Measurements from ENCODE around the gene GOLPH3.

GOLPH3 gene

DNA sequence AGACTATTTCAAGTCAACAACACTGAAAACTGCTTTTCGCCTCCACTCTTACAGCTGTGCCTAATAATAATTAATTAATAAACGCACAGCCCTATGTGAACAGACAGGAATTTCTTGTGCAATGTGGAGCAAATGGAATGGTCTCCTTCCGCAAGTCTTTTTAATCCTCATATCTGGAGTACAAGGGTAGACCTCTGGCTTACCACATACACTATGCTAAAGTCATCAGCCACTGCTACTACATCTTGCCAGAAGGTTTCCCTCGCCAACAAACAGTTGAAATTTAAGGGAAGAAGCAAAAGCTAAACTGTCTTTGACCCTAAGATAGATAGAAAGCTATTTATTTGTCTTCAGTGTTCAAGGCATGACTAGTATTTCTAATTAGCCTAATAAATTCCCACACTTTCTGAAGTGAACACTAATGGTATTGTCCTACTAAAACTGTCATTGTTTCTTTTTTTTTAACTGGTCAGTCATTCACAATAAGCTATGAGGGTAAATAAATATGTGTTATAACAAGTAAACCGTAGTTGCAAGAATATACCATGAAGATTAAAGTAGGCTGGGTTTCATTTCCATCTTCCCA, 63.9 kb downstream of the GOLPH3 start:
- no peak overlapping the region for H3K4me3 ChIP-seq (ENCODE audit: low read depth, low read length)
- TF ChIP-seq, protein P1, sequence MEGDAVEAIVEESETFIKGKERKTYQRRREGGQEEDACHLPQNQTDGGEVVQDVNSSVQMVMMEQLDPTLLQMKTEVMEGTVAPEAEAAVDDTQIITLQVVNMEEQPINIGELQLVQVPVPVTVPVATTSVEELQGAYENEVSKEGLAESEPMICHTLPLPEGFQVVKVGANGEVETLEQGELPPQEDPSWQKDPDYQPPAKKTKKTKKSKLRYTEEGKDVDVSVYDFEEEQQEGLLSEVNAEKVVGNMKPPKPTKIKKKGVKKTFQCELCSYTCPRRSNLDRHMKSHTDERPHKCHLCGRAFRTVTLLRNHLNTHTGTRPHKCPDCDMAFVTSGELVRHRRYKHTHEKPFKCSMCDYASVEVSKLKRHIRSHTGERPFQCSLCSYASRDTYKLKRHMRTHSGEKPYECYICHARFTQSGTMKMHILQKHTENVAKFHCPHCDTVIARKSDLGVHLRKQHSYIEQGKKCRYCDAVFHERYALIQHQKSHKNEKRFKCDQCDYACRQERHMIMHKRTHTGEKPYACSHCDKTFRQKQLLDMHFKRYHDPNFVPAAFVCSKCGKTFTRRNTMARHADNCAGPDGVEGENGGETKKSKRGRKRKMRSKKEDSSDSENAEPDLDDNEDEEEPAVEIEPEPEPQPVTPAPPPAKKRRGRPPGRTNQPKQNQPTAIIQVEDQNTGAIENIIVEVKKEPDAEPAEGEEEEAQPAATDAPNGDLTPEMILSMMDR (IDR thresholded peaks at IDR 0.05; ENCODE audit: low read depth, low read length, missing control alignments) = no peak
- no peak for DNase-seq (ENCODE audit: low read depth)

GRCh38 chr5:32109236-32109635, 64.9 kb downstream of the GOLPH3 start:
- TF ChIP-seq, protein P1 (IDR thresholded peaks at IDR 0.05; ENCODE audit: low read depth, low read length, missing control alignments) = no peak
- no peak for DNase-seq (ENCODE audit: low read depth)
- H3K4me3 ChIP-seq (ENCODE audit: low read depth, low read length) = no peak overlapping the region

- TF ChIP-seq, protein P1 (IDR thresholded peaks at IDR 0.05; ENCODE audit: low read depth, low read length, missing control alignments) = no peak
- DNase-seq (ENCODE audit: low read depth) = no peak
- no peak overlapping the region for H3K4me3 ChIP-seq (ENCODE audit: low read depth, low read length)
Observed at GRCh38 chr5:32108167-32108566, 66.0 kb downstream of the GOLPH3 start.

- TF ChIP-seq, protein P1 (IDR thresholded peaks at IDR 0.05; ENCODE audit: low read depth, low read length, missing control alignments) = no peak
- no peak for DNase-seq (ENCODE audit: low read depth)
- H3K4me3 ChIP-seq (ENCODE audit: low read depth, low read length) = no peak overlapping the region
Observed at GRCh38 chr5:32107291-32107690, 66.8 kb downstream of the GOLPH3 start.

DNA sequence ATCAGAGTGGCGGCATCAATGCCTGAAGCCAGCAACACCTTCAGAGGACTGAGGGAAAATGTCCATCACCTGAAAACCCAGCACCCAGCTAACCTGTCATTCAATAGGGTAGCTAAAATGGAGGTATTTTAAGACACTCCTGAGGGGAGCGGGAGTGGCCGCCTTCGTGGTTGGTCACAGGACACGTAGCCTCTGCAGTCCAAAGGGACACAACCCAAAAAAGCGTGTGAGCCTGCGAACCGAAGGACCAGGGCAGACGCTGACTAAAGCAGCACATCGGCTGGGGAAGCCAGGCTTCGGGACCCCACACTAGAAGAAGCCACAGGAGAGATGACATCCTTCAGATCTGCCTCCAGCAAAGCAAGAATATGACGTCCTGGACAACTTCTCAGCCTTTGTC, 70.6 kb downstream of the GOLPH3 start:
- TF ChIP-seq, protein P1 (IDR thresholded peaks at IDR 0.05; ENCODE audit: low read depth, low read length, missing control alignments) = no peak
- no peak overlapping the region for H3K4me3 ChIP-seq (ENCODE audit: low read depth, low read length)
- DNase-seq (ENCODE audit: low read depth) = no peak

- no peak overlapping the region for H3K4me3 ChIP-seq (ENCODE audit: low read depth, low read length)
- no peak for DNase-seq (ENCODE audit: low read depth)
- TF ChIP-seq, protein P1 (IDR thresholded peaks at IDR 0.05; ENCODE audit: low read depth, low read length, missing control alignments) = no peak
Observed at GRCh38 chr5:32102254-32102986, 71.7 kb downstream of the GOLPH3 start.
